GM12878 (cell line): Measurements from ENCODE around the gene L1CAM. TPM values are rescaled to one million over a fixed set of nuclear protein-coding genes. Genes with fewer than 3 reads are reported as not detected.

Experiments used
- ATAC-seq: fragments of 200-7000 bp; cut with Tn5 transposase; 3 replicates; pipeline ENCODE4 v1.9.1; 2020; ENCODE audit warnings: mild to moderate bottlenecking, moderate library complexity
- BruUV-seq: library from RNA; stranded (reverse); fragments of 400-500 nt; replicated peaks from 2 replicates; lab custom pipeline; 2021; lab: Mats Ljungman, UMichigan
- CTCF ChIA-PET: fragments of 300-600 bp; sonication (Branson Sonifier 250); formaldehyde crosslinking; extraction: SDS; loops from one replicate; lab custom pipeline; 2021; ENCODE audit warnings: inconsistent platforms; lab: Yijun Ruan, JAX
- POLR2A ChIA-PET: fragments of 350-600 bp; formaldehyde crosslinking; extraction: SDS; loops from one replicate; lab custom pipeline; 2021; ENCODE audit warnings: inconsistent platforms; lab: Charles Lee
- RAD21 ChIA-PET: fragments of 300-600 bp; sonication (Branson Sonifier 250); formaldehyde crosslinking; loops from one replicate; lab custom pipeline; 2023; ENCODE audit warnings: antibody characterized with exemption; ENCODE audit not compliant: unreplicated experiment; lab: Charles Lee
- SMC1A ChIA-PET: fragments of 300-600 bp; sonication (Branson Sonifier 250); formaldehyde crosslinking; loops from one replicate; lab custom pipeline; 2023; ENCODE audit not compliant: unreplicated experiment, uncharacterized antibody; lab: Charles Lee
- DNase-seq: peaks from one replicate; pipeline ENCODE4 v3.0.0-alpha.2; 2011; ENCODE audit warnings: low read depth, low spot score
- FAIRE-seq: peaks from 3 replicates; lab custom pipeline; 2011; peaks lifted over from hg19 to GRCh38; lab: Jason Lieb, UNC
- H2AFZ ChIP-seq: 2 replicates; pipeline ENCODE4 v1.6.0; 2011; ENCODE audit warnings: low read depth, low read length, control low read depth; ENCODE audit not compliant: control insufficient read depth
- H3K27ac ChIP-seq: 2 replicates; pipeline ENCODE4 v1.5.1; 2011; ENCODE audit warnings: control low read depth; ENCODE audit not compliant: control insufficient read depth, insufficient read depth
- H3K27me3 ChIP-seq, 2 experiments: replicated peaks in 1 of 2; 2 replicates each; pipeline versions ENCODE4 v1.6.0 to v1.6.1; 2011; ENCODE audit warnings: low read length in 1 of 2; ENCODE audit not compliant: control insufficient read depth in 2 of 2, insufficient read depth in 2 of 2
- H3K36me3 ChIP-seq, 2 experiments: 2 replicates each; pipeline ENCODE4 v1.5.1; 2011; ENCODE audit warnings: low read length in 1 of 2; ENCODE audit not compliant: control insufficient read depth in 2 of 2, insufficient read depth in 2 of 2
- H3K4me1 ChIP-seq: 2 replicates; pipeline ENCODE4 v1.6.1; 2011; ENCODE audit warnings: mild to moderate bottlenecking, low read length, moderate library complexity, mixed read lengths; ENCODE audit not compliant: control insufficient read depth, insufficient read depth
- H3K4me2 ChIP-seq: 2 replicates; pipeline ENCODE4 v1.6.0; 2011; ENCODE audit warnings: control low read depth; ENCODE audit not compliant: control insufficient read depth, insufficient read depth
- H3K4me3 ChIP-seq: fragments of 200-600 bp; sonication (generic); 2 replicates; pipeline ENCODE4 v1.5.1; 2016
- H3K79me2 ChIP-seq: 2 replicates; pipeline ENCODE4 v1.6.0; 2011; ENCODE audit warnings: low read length; ENCODE audit not compliant: control insufficient read depth, insufficient read depth
- H3K9ac ChIP-seq: 2 replicates; pipeline ENCODE4 v1.8.0; 2011; ENCODE audit warnings: low read length, control low read depth, mixed read lengths; ENCODE audit not compliant: control insufficient read depth, insufficient read depth
- H3K9me3 ChIP-seq: replicated peaks from 3 replicates; pipeline ENCODE4 v1.5.1; 2011; ENCODE audit warnings: mild to moderate bottlenecking, low read length; ENCODE audit not compliant: control insufficient read depth, insufficient read depth
- H4K20me1 ChIP-seq: 2 replicates; pipeline ENCODE4 v1.6.0; 2011; ENCODE audit not compliant: control insufficient read depth, insufficient read depth
- ATF7 ChIP-seq: fragments of 450-650 bp; IDR thresholded peaks from 2 replicates; pipeline ENCODE4 v1.6.1; 2016; ENCODE audit warnings: low read depth, mild to moderate bottlenecking
- BRCA1 ChIP-seq: IDR thresholded peaks from 2 replicates; pipeline ENCODE4 v1.6.1; 2011; ENCODE audit warnings: low read depth, low read length, improper control_type of control experiment
- CBX5 ChIP-seq: sonication (generic); IDR thresholded peaks from 2 replicates; pipeline ENCODE4 v1.6.1; 2016; ENCODE audit warnings: low read depth, moderate library complexity, mild to moderate bottlenecking, inconsistent platforms
- CHD1 ChIP-seq: IDR thresholded peaks from 2 replicates; pipeline ENCODE4 v1.6.1; 2012; ENCODE audit warnings: low read depth, low read length, improper control_type of control experiment
- CHD4 ChIP-seq: fragments of 200-600 bp; sonication (generic); IDR thresholded peaks from 2 replicates; pipeline ENCODE4 v1.6.1; 2016; ENCODE audit warnings: mild to moderate bottlenecking
- E2F4 ChIP-seq: IDR thresholded peaks from 2 replicates; pipeline ENCODE4 v1.6.1; 2012; ENCODE audit warnings: low read depth, low read length, improper control_type of control experiment
- EZH2 ChIP-seq: IDR thresholded peaks from 2 replicates; pipeline ENCODE4 v1.6.1; 2012; ENCODE audit warnings: low read depth, mild to moderate bottlenecking, control low read depth, inconsistent platforms, low read length, borderline replicate concordance; ENCODE audit not compliant: control insufficient read depth
- HCFC1 ChIP-seq: fragments of 150-350 bp; IDR thresholded peaks from 2 replicates; pipeline ENCODE4 v1.6.1; 2014; ENCODE audit warnings: low read length
- MEF2A ChIP-seq: IDR thresholded peaks from 2 replicates; pipeline ENCODE4 v1.6.1; 2011; ENCODE audit warnings: low read depth, mild to moderate bottlenecking, low read length, moderate library complexity; ENCODE audit not compliant: insufficient read depth
- NR2C1 ChIP-seq: fragments of 450-650 bp; IDR thresholded peaks from 2 replicates; pipeline ENCODE4 v1.6.1; 2017; ENCODE audit warnings: antibody characterized with exemption, mild to moderate bottlenecking, moderate library complexity
- PAX5 ChIP-seq: IDR thresholded peaks from 2 replicates; pipeline ENCODE4 v1.6.1; 2011; ENCODE audit warnings: low read depth, low read length, borderline replicate concordance
- RELA ChIP-seq: fragments of 450-650 bp; IDR thresholded peaks from 2 replicates; pipeline ENCODE4 v1.8.0; 2014; ENCODE audit warnings: borderline replicate concordance; ENCODE audit not compliant: partially characterized antibody
- ZNF217 ChIP-seq: fragments of 450-650 bp; IDR thresholded peaks from 2 replicates; pipeline ENCODE4 v1.6.1; 2017; ENCODE audit warnings: antibody characterized with exemption, mild to moderate bottlenecking
- WGBS: methylation state at CpG from one replicate; pipeline ENCODE4 v1.1.6; 2016; ENCODE audit warnings: low lambda C conversion rate; ENCODE audit not compliant: insufficient replicate concordance, insufficient coverage; ENCODE audit errors: missing lambda C conversion rate; 5-methylcytosine and 5-hydroxymethylcytosine counted together
- in situ Hi-C: fragments of 300-500 bp; cut with MboI; formaldehyde crosslinking; loops from 9 replicates; pipeline ENCODE4 v1.14.3; 2018; ENCODE audit warnings: mixed read lengths
- intact Hi-C: fragments of 100-400 bp; cut with micrococcal nuclease; formaldehyde crosslinking; loops from one replicate; pipeline ENCODE4 v1.14.2; 2022; ENCODE audit not compliant: unreplicated experiment
- polyA plus RNA-seq, 11 experiments: library from polyadenylated mRNA; depleted of rRNA in 4 of 11; unstranded in 6 of 11; stranded (reverse) in 5 of 11; fragments of >200 nt; fragmentation: Nextera tagmentation in 4 of 11; fragmentation: Illumina TruSeq in 1 of 11; extraction: Ambion mirVana in 4 of 11; extraction: Trizol in 1 of 11; gene quantifications; 1 replicate in 1 of 11; 2 replicates in 10 of 11; pipeline versions ENCODE4 v1.2.1 to v1.2.3, GENCODE V29; 2011 to 2016; ENCODE audit warnings: inconsistent platforms in 2 of 11, missing spikeins in 2 of 11, low read depth in 1 of 11
- total RNA-seq, 4 experiments: library from RNA; depleted of rRNA in 3 of 4; stranded (reverse); fragments of >200 nt in 3 of 4; fragmentation: Illumina TruSeq in 1 of 4; extraction: Trizol in 1 of 4; gene quantifications; 2 replicates each; pipeline versions ENCODE4 v1.2.1 to v1.2.3, GENCODE V29; 2013 to 2021
- TF ChIP-seq, protein P1 (sequence below): fragments of 450-650 bp; IDR thresholded peaks from 2 replicates; pipeline ENCODE4 v1.6.1; 2017; ENCODE audit warnings: low read depth, mild to moderate bottlenecking, moderate library complexity

The L1CAM gene
- total and polyA plus RNA-seq, 10 of the 15 experiments (the other 5 are each of a cell fraction or from before 2014, with no cell fraction given): 0.01 to 0.64 (median 0.09) TPM; not detected in 5

GRCh38 chrX:153864561-153865320 lies 21.2 kb downstream of the L1CAM start:
- RAD21 ChIA-PET: no interaction called here
- no peaks in the 10 kb centered on the region for H4K20me1 ChIP-seq
- CTCF ChIA-PET: no interaction called here
- intact Hi-C loops: no loop called here
- POLR2A ChIA-PET: no interaction called here
- H3K4me2 ChIP-seq: no peak overlapping the region
- no peaks in the 10 kb centered on the region for H3K36me3 ChIP-seq
- no peak overlapping the region for H3K9ac ChIP-seq
- 39% methylated on average over 29 of the region's 30 CpGs for WGBS
- FAIRE-seq (no peak), ATAC-seq (no peak), DNase-seq (no peak)
- no TSS peak for BruUV-seq
- H3K79me2 ChIP-seq: no peaks in the 10 kb centered on the region
- SMC1A ChIA-PET: no interaction called here
- no peak overlapping the region for H3K4me3 ChIP-seq
- H3K27me3 ChIP-seq: no peaks in the 10 kb centered on the region; a peak in 1 of 4 replicates
- no peak overlapping the region for H3K27ac ChIP-seq
- no peaks in the 10 kb centered on the region for H3K9me3 ChIP-seq
- TF ChIP-seq RELA (no peak), PAX5 (no peak), CHD1 (no peak), HCFC1 (no peak), EZH2 (no peak), NR2C1 (no peak), ZNF217 (no peak), CHD4 (no peak), BRCA1 (no peak), ATF7 (no peak), E2F4 (no peak), MEF2A (no peak), CBX5 (no peak)
- TF ChIP-seq, protein P1, sequence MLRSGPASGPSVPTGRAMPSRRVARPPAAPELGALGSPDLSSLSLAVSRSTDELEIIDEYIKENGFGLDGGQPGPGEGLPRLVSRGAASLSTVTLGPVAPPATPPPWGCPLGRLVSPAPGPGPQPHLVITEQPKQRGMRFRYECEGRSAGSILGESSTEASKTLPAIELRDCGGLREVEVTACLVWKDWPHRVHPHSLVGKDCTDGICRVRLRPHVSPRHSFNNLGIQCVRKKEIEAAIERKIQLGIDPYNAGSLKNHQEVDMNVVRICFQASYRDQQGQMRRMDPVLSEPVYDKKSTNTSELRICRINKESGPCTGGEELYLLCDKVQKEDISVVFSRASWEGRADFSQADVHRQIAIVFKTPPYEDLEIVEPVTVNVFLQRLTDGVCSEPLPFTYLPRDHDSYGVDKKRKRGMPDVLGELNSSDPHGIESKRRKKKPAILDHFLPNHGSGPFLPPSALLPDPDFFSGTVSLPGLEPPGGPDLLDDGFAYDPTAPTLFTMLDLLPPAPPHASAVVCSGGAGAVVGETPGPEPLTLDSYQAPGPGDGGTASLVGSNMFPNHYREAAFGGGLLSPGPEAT: no peak
- in situ Hi-C loops: no loop called here
- H3K4me1 ChIP-seq: no peaks in the 10 kb centered on the region
- no peak overlapping the region for H2AFZ ChIP-seq
